Measurements from ENCODE around the gene PUM2. TPM values are rescaled to one million over a fixed set of nuclear protein-coding genes. Genes with fewer than 3 reads are reported as not detected.
A peak's percentile ranks its signal among the peaks of the same experiment; 100 is the strongest.

Gene PUM2
- total and polyA plus RNA-seq, 12 donors = 12.4 to 79.1 (median 67.6) TPM

DNA sequence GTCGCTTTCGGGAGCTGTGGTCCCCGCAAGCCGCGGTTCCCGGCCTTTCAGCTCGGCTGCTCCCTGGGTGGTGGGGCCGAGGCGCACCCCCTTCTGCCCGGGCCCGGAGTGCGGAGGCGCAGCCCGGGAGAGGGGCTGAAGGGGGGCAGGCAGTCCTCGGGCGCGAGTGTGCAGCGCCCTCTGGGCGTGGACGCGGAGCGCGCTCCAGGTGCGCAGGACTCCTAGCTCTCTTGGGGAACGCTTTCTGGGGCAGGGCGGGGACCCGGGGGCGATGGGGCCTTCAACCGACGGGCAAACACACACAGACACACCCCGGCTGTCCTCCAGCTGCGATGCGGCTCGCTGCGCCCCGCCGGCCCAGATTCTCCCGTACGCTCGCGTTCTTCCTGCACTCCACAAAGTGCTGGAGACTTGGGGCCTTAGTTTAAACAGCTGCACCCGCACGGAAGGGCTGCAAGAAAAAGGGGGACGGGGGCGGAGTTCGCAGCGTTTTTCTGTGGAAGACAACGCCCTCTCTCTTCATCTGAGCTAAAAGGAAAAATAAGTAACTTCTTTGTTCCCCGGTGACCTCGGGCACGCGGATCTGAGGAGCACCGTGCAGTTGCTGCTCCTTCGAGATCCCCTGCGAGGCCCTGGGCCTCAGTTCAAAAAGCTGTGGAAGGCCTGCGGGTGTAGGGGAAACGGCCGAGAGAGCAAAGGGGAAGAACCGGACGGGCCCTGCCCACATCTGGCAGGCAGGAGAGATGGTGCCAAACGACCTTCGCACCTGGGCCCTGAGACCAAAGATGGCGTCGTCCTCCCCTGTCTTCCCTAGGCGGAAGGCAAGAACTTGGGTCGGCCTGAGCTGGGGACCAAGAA lies 125.1 kb downstream of the PUM2 start:
- Histone ChIP-seq H3K9me3 (no peaks in the 10 kb centered on the region), H3K36me3 (no peaks in the 10 kb centered on the region), H3K4me1 (peaks cover 0 to 22% (median 19%) of the 10 kb centered on the region in 9 donors), H3K27me3 (peaks cover 0 to 70% (median 46%) of the 10 kb centered on the region in 7 donors), H3K27ac (no peak overlapping the region), H3K4me3 (peak overlapping the region; percentile 25 to 61 (median 56))
- peak; percentile 68 to 89 (median 84) for ATAC-seq
- TF ChIP-seq, protein P1, sequence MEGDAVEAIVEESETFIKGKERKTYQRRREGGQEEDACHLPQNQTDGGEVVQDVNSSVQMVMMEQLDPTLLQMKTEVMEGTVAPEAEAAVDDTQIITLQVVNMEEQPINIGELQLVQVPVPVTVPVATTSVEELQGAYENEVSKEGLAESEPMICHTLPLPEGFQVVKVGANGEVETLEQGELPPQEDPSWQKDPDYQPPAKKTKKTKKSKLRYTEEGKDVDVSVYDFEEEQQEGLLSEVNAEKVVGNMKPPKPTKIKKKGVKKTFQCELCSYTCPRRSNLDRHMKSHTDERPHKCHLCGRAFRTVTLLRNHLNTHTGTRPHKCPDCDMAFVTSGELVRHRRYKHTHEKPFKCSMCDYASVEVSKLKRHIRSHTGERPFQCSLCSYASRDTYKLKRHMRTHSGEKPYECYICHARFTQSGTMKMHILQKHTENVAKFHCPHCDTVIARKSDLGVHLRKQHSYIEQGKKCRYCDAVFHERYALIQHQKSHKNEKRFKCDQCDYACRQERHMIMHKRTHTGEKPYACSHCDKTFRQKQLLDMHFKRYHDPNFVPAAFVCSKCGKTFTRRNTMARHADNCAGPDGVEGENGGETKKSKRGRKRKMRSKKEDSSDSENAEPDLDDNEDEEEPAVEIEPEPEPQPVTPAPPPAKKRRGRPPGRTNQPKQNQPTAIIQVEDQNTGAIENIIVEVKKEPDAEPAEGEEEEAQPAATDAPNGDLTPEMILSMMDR (IDR thresholded peaks at IDR 0.05) = peak in 8 of 9 donors; percentile 30 to 67 (median 43)
- DNase-seq = peak in 1 of 2 donors; percentile 39
- 11 to 14% methylated on average over 65 to 66 of the region's 66 CpGs for WGBS, 2 donors
- intact Hi-C loops (cut with DNase I) = loop anchor here in 7 of 10 donors (2.0 to 10.0 kb wide), 4 partner anchors 91 to 121 kb away; no protein-coding TSS in a partner anchor

DNA sequence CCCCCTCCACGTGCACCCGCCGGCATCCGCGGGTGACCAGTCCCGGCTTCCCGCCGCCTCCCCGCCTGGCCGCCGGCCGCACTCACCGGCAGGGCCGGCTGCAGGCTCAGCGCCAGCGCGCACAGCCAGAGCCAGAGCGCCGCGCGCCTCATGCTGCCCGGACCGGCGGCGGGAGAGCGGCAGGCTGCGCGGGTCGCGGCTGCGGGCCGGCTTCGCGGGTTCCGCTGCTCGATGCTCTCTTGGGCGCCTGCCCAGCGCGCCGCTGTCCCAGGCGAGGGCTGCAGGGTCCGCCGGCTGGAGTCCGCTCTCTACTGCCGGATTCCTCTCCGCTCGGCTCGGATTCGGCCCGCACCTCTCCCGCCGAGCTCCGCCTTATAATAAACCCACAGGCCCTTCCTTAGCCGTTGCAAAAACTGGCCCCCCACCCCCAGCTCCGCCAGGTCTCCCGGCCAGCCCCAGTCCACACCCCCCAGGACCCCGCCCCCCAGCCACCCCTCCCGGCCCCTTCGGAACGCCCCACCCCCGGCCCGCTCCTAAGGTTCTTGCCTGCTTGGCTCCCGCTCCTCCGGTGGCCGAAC lies 125.8 kb downstream of the PUM2 start, which contains the start of gene SDC1:
SDC1 (minus strand) TSS at position 415 of the 578 bp plus-strand sequence; CDS start at position 152, 263 bp downstream.
- Histone ChIP-seq H3K4me3 (peak within 1 kb of the TSS; percentile 25 to 61 (median 56)), H3K36me3 (no peaks in the 10 kb centered on the region), H3K27me3 (peaks cover 0 to 70% (median 46%) of the 10 kb centered on the region in 7 donors), H3K9me3 (no peaks in the 10 kb centered on the region), H3K27ac (no peak within 1 kb of the TSS), H3K4me1 (peaks cover 0 to 22% (median 19%) of the 10 kb centered on the region in 9 donors)
- TF ChIP-seq, protein P1 (IDR thresholded peaks at IDR 0.05) = no peak
- DNase-seq (peak in 1 of 2 donors; percentile 52), ATAC-seq (peak; percentile 38 to 72 (median 66))
- intact Hi-C loops (cut with DNase I) = loop anchor here in 7 of 10 donors (2.0 to 10.0 kb wide), 5 partner anchors 90 to 120 kb away; no protein-coding TSS in a partner anchor
- 1% methylated on average over 61 to 65 of the region's 65 CpGs for WGBS, 2 donors

DNA sequence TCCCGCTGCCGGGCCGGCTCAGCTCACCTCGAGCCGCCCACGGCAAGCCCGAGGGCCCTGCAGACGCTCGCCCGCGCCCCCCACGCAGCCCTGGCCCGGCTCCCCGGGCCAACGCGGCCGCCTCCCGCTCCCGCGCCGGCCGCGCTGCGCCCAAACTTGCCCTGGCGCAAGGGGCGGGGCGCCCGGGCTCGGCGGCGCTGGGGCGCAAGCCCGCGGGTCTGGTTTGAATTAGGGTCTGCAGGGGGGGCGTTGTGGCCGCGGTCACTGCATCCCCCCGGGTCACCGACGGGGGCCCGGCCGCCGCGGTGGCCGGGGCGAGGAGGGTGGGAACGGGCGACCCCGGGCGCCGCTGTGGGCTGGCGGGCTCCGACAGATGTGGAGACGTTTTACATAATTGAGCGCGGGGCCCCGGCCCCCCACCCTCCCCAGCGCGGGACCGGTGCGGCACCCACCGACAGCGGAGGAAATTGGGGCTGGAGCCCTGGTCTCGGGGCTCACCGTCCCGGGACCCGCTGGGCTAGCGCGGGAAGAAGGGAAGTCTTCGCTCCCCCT lies 126.4 kb downstream of the PUM2 start:
- H3K27me3 ChIP-seq = peaks cover 0 to 70% (median 46%) of the 10 kb centered on the region in 7 donors
- 1 to 2% methylated on average over 55 to 70 of the region's 70 CpGs for WGBS, 2 donors
- intact Hi-C loops (cut with DNase I) = loop anchor here in 7 of 10 donors (2.0 to 10.0 kb wide), 5 partner anchors 89 to 119 kb away; no protein-coding TSS in a partner anchor
- H3K4me1 ChIP-seq = peaks cover 0 to 22% (median 19%) of the 10 kb centered on the region in 9 donors
- no peaks in the 10 kb centered on the region for H3K36me3 ChIP-seq
- no peaks in the 10 kb centered on the region for H3K9me3 ChIP-seq
- ATAC-seq (peak in 5 of 8 donors; percentile 4 to 40 (median 8)), DNase-seq (no peak)
- peak overlapping the region; percentile 25 to 61 (median 56) for H3K4me3 ChIP-seq
- H3K27ac ChIP-seq = no peak overlapping the region
- TF ChIP-seq, protein P1 (IDR thresholded peaks at IDR 0.05) = no peak
